Activated CD4-positive, alpha-beta T cell treated with anti-CD3 and anti-CD28 coated beads, Interleukin-10, Interleukin-2, amounts not matched to agents 100 ng/mL and 50 ng/mL, durations not matched to agents 16 hours and 8 hours (primary cell): Measurements from ENCODE around the gene IL24.
A peak's percentile ranks its signal among the peaks of the same experiment; 100 is the strongest.
"Not testable (repeated sequence)": the region's sequence is repeated elsewhere in the genome, so short reads cannot be mapped to it uniquely, and the experiment has no call there.

Experiments
- DNase-seq: peaks from one replicate; pipeline ENCODE4 v3.0.0-alpha.2; 2020

The IL24 gene

GRCh38 chr1:206905295-206906164 is 8.3 kb downstream of the IL24 start:
- DNase-seq: peak; percentile 34

GRCh38 chr1:206907304-206907991 is 10.2 kb downstream of the IL24 start:
- DNase-seq: no peak

GRCh38 chr1:206908038-206908437 is 10.8 kb downstream of the IL24 start:
- no peak for DNase-seq

- DNase-seq: no peak
Measured at GRCh38 chr1:206909161-206909882, 12.1 kb downstream of the IL24 start.

DNA sequence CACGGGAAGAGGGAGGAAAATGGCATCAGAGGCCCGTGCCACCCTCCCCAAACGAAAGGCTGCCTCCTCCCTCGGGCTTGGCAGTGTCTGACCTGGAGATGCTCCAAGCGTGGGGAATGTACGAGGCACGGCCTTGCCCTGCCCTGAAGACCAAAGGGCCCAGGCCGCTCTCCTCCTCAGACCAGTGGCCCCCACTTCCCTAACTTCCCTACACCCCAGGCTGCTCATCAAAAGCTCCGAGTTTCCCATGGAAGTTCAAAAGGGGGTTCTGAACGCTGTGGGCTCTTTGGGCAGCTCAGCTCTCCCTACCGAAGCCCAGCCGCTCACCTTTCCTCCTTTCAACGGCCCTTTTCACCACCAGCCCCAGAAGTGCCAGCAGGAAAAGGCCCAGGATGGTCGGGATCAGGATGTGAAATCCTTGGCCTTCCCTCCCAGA is 12.7 kb downstream of the IL24 start:
- DNase-seq: no peak

DNA sequence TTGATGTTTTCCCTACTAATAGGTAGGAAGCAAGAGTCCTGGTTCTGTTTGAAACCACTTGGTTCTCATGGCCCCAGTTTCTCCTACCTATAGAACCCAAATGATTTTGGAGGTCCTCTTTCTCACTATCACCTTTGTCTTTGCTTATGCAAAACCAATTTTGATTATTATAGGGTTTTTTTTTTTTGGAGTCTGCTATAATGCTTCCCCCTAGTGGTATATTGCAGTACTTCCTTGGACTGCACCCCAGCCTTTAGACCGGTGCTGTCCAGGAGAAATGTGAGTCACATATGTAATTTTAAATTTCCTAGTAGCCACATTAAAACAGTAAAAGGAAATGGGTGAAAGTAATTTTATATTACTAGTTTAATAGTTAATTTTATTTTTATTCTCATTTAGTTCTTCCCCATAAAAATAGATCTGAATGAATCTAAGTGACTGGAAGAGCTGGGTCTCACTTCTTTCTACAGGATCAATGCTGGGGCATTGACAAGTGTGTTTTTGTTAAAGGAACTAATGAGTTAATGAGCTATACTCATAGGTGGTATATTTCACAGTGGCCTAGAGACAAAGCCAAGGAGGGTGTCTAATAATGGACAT is 13.9 kb downstream of the IL24 start:
- DNase-seq: peak; percentile 69

GRCh38 chr1:206912445-206913095 is 15.3 kb downstream of the IL24 start:
- peak; percentile 83 for DNase-seq

DNA sequence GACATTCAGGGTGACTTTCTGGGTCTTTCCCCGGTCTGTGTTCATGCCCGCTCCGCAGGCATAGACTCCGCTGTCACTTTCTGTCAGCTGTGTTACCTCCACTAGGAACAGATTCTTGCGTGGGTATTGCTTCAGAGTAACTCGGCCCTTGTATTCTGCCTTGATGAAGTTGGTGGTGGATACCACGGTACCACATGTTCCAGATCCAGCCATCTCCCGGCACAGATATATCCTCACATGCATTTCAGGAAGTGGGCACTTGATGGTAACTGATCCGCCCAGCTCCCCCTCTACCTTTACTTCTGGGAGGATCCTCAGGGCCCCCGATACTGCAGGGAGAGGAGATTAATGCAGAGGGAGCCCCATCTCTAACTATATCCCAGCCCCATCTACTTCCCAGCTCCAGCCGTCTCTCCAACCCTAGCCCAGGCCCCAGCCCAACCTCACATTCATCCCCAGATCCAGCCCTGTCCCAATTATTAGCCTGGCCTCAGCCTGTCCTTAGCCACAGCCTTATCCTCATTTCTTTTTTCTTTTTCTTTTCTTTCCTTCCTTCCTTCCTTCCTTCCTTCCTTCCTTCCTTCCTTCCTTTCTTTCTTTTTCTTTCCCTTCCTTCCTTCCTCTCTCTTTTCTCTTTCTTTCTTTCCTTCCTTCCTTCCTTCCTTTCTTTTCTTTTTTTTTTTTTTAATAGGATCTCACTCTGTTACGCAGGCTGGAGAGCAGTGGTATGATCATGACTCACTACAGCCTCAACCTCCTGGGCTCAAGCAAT is 16.7 kb downstream of the IL24 start:
- no peak for DNase-seq

DNA sequence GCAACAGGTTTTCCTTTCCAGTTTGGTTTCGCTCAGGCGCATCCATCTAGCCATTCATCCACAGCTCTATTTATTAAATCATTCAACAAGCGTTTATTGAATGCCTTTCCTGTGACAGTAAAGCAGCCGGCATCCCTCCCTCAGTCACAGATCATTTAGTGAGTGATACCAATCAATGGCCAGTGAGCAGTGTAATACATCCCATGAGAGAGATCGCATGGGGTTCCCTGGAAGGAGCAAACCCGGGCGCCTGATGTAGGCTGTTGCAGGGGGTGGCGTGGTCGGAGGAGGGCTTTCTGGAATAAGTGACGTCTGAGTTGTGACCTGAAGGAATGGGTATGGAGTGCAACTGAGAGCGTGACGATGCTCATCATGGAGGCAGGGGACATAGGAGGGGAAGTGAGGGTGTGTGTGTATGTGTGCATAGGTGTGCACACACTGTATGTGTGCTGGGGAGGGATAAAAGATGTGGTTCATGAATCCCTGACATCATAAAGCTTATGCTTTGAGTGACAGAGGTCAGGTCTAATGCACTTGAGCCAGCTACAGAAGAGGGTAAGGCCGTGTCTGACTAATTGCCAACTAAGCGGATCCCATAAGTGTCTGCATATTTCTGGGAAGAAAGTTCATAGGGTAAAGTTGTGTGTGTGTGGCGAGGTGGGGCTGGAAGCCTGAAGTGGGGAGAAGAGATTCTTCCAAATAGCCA is 17.9 kb downstream of the IL24 start:
- no peak for DNase-seq

DNA sequence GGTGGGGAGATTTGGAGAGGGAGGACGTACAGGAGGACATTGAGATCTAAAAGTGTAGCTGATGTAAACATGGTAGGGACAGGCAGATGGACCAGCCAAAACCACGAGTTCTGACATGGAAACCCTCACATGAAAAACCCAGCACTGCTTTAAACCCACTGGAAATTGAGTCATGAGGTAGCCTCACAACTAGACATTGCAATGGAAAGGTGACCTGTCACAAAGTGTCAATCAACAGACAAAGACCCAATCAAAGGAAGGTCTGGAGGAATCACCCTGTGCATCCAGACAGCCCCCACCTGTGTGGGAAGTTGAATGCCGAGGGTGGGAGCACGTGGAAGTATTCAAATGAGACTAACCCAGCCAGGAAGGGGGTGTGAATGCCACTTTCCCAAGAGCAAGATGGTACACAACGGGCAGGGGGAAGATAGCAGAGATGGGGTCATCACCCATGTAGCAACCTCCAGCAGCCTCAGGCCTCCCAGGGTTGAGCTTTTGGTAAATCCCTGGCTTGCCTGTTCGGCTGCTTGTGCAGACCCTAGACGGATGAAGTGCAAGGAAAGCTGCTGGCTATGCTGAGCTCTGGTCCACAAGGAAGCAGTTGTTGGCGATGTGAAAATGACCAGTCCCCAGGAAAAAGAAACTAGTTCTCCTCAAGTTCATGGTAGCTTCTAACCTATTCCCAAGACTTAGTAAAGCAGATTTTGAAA is 18.9 kb downstream of the IL24 start:
- DNase-seq: no peak

GRCh38 chr1:206918076-206918475 is 20.8 kb downstream of the IL24 start:
- DNase-seq: no peak

DNA sequence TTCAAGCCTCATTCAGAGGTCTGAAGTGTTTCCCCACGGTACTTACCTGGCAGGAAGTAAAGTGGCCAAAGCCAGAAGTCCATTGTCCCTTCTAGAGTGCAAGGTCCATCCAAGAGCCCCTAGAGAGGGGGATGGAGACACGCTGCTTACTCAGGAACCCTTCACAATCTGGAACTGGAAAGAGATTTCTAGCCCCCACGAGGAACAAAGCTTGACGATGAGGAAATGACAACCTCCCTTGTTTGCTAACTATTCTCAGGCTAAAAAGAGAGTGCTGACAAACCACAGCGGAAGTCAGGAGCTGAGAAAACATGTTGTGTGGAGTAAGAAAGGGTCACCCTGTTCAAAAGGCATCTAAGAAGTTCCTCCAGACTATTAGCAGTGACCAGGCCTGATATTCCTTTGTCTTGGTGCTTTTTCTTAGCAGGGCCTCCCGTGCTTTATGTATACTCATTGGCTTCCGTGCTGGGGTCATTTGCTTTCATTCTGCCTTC is 24.6 kb downstream of the IL24 start, which contains the start of gene FCMR:
Gene FCMR (minus strand): TSS at position 170 of the 494 bp plus-strand sequence. CDS start 87 bp downstream, at position 83.
- DNase-seq: peak; percentile 72

- DNase-seq: no peak
Measured at GRCh38 chr1:206922524-206922923, 25.3 kb downstream of the IL24 start.

DNA sequence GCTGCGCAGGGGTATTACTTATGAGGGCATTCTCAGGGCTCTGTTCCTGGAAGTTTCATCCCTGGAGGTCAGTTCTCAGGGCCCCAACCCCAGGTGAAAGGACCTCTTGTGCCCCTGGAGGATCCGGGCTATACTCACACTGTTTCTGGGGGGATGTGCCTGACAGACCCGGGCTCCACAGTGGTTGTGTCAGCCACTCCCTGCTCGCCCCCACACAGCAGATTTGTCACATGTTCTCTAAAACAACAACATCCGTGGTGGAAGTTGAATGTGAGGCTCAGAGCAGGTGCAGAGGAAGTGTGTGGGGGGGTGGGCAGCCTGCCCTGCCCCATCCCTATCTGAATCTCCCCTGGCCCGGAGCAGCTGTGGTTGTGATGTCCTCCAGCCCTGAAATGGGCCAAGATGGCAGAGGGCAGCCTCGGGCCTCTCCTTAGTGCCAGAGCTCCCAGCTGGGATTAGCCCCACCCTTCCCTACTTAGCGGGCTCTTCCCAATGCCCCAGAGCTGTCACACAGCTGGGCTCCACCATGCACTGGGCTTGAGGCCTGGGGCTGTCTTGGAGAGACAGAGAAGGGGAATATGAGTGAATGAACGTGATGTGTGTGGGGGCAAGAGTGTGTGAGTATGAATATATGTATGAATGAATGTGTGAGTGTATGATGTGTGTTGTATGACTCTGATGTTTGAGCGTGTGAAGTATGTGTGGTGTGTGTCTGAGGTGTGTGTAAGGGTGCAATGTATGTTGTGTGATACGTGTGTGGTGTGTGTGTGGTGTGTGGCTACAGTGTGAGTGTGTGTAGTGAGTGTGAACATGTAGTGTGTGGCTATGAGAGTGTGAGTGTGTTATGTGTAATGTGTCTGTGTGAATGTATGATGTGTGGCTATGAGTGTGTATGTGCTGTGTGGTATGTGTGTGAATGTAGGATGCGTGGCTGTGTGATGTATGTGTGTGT is 26.0 kb downstream of the IL24 start:
- peak; percentile 63 for DNase-seq

DNA sequence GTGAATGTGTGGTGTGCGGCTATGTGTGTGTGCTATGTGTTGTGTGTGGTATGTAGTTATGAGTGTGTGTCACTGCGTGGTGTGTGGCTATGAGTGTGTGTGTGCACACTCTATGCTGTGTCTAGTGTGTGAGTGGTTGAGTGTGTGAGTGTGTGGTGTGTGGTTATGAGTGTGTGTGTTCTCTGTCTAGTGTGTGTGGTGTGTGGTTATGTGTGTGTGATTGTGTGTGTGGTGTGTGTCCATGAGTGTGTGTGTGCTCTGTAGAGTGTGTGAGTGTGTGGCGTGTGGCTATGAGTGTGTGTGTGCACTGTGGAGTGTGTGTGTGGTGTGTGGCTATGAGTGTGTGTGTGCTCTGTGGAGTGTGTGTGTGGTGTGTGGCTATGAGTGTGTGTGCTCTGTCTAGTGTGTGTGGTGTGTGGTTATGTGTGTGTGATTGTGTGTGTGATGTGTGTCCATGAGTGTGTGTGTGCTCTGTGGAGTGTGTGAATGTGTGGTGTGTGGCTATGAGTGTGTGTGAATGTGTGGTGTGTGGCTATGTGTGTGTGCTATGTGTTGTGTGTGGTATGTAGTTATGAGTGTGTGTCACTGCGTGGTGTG is 26.8 kb downstream of the IL24 start:
- DNase-seq: not testable (repeated sequence)

DNA sequence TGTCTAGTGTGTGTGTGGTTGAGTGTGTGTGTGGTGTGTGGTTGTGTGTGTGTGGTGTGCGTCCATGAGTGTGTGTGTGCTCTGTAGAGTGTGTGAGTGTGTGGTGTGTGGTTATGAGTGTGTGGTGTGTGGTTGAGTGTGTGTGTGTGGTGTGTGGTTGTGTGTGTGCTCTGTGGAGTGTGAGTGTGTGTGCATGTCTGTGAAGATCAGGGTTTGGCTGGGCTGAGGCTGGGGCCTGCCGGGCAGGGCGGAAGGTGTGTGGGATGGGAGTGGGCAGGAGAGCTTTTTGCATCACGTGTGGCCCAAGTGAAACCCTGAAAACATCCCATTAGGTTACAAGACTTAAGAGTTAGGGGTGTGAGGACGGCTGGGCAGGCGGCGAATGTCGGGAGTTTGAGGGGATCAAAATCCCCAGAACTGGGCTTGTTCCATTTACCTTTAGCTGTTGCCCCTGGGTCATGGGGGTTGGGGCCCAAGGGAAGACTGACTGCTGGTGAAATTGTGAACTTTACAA is 27.4 kb downstream of the IL24 start:
- no peak for DNase-seq

DNA sequence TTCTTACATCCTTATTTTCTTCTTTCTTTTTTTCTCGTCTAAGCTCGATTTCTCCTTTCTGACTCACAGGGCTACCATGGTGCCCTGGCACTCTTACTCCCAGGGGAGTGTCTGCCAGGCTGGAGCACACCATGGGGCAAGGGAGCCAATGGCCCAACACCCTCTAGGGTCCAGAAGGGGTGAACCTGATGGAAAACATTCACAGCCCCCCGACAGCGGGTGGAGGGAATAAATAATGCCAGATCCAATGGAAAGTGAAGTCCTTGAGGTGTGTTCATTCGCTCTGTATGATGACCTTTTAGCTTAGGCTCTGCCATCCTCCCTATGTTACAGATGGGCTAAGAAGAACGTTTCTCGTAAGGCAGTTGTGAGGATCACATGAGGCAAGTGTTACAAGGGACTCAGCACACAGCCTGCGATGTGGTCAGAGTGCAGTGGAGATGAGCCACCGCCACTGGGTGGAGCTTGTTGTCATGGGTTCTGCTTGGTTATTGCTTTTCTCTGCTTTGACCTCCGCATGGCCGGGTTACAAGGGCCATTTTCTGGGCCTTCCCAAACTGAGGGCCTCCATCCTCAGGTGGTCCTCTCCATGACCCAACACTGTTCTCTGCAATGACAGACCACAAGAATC is 28.0 kb downstream of the IL24 start:
- DNase-seq: peak; percentile 64

DNA sequence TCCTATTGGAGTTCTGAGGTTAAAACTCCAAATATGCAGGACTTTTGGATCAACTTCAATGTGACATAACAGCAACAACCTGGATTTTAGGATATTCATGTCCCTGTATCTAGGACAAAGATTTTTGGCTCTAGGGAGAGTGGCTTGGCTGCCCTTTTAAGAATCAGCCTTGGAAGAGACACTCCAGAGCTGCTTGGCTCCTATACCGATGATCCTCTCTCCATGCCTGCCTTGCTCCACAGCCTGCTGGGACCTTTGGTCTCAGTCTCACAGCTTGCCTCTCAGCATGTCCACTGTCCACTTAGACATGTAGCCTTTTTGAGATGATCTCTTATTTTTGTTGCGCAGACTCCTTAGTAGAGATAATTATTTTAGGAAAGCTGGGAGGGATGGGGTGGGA is 29.0 kb downstream of the IL24 start:
- DNase-seq: no peak
